Measurements from ENCODE around the gene OR52N4. TPM values are rescaled to one million over a fixed set of nuclear protein-coding genes. Genes with fewer than 3 reads are reported as not detected.

Gene OR52N4
- total RNA-seq, 2 donors from 2014 or later, result 1.4 to 2.4 TPM

GRCh38 chr11:5746614-5747013 lies 7.4 kb upstream of the OR52N4 start:
- Mint-ChIP-seq H3K27ac (no peak overlapping the region), H3K36me3 (ENCODE audit: insufficient read depth in 2 of 2) (peaks cover 1 to 2% of the 10 kb centered on the region in 2 donors), H3K4me1 (ENCODE audit: low read depth) (no peaks in the 10 kb centered on the region), H3K9me3 (peaks cover 2 to 4% of the 10 kb centered on the region in 2 donors), H3K4me3 (no peak overlapping the region), H3K27me3 (ENCODE audit: low read depth) (no peaks in the 10 kb centered on the region)
- DNase-seq (no peak), ATAC-seq (replicated peaks in 1 of 2) (no peak)

- ATAC-seq (replicated peaks in 1 of 2), result no peak
- Mint-ChIP-seq H3K4me1 (ENCODE audit: low read depth) (no peaks in the 10 kb centered on the region), H3K27me3 (ENCODE audit: low read depth) (no peaks in the 10 kb centered on the region), H3K4me3 (no peak overlapping the region), H3K27ac (no peak overlapping the region), H3K36me3 (ENCODE audit: insufficient read depth in 2 of 2) (no peaks in the 10 kb centered on the region), H3K9me3 (peaks cover 0 to 2% of the 10 kb centered on the region in 2 donors)
- DNase-seq, result no peak
Measured at GRCh38 chr11:5749836-5750235, 4.2 kb upstream of the OR52N4 start.

GRCh38 chr11:5767056-5767455 lies 13.0 kb downstream of the OR52N4 start:
- ATAC-seq (replicated peaks in 1 of 2) (no peak), DNase-seq (no peak)
- Mint-ChIP-seq H3K36me3 (ENCODE audit: insufficient read depth in 2 of 2) (no peaks in the 10 kb centered on the region), H3K9me3 (no peaks in the 10 kb centered on the region), H3K27ac (no peak overlapping the region), H3K27me3 (ENCODE audit: low read depth) (no peaks in the 10 kb centered on the region), H3K4me3 (no peak overlapping the region), H3K4me1 (ENCODE audit: low read depth) (no peaks in the 10 kb centered on the region)

- no peak for DNase-seq
- Mint-ChIP-seq H3K36me3 (ENCODE audit: insufficient read depth in 2 of 2) (no peaks in the 10 kb centered on the region), H3K4me1 (ENCODE audit: low read depth) (no peaks in the 10 kb centered on the region), H3K9me3 (no peaks in the 10 kb centered on the region), H3K27ac (no peak within 1 kb of the TSS), H3K4me3 (no peak within 1 kb of the TSS), H3K27me3 (ENCODE audit: low read depth) (peaks cover 9% of the 10 kb centered on the region)
- ATAC-seq (replicated peaks in 1 of 2), result no peak
Measured at GRCh38 chr11:5783255-5783654, 29.2 kb downstream of the OR52N4 start, which contains the start of gene OR52N5. OR52N5 (minus strand) TSS chr11:5783355; CDS start chr11:5778634, 4,721 bp downstream.

- H3K27me3 Mint-ChIP-seq (ENCODE audit: low read depth), result no peaks in the 10 kb centered on the region
- ATAC-seq (replicated peaks in 1 of 2) (no peak), DNase-seq (no peak)
- no peaks in the 10 kb centered on the region for H3K4me1 Mint-ChIP-seq (ENCODE audit: low read depth)
- no peaks in the 10 kb centered on the region for H3K9me3 Mint-ChIP-seq
- H3K36me3 Mint-ChIP-seq (ENCODE audit: insufficient read depth in 2 of 2), result no peaks in the 10 kb centered on the region
- no peak within 1 kb of the TSS for H3K27ac Mint-ChIP-seq
- no peak within 1 kb of the TSS for H3K4me3 Mint-ChIP-seq
Measured at GRCh38 chr11:5791165-5791564, 37.1 kb downstream of the OR52N4 start, which contains the start of gene OR52N1. OR52N1 (minus strand) TSS chr11:5791265; CDS start chr11:5788816, 2,449 bp downstream.

GRCh38 chr11:5796541-5796940 lies 42.5 kb downstream of the OR52N4 start:
- no peaks in the 10 kb centered on the region for H3K9me3 Mint-ChIP-seq
- H3K36me3 Mint-ChIP-seq (ENCODE audit: insufficient read depth in 2 of 2), result no peaks in the 10 kb centered on the region
- ATAC-seq (replicated peaks in 1 of 2) (no peak), DNase-seq (no peak)
- no peak overlapping the region for H3K4me3 Mint-ChIP-seq
- H3K27me3 Mint-ChIP-seq (ENCODE audit: low read depth), result peaks cover 16% of the 10 kb centered on the region
- no peak overlapping the region for H3K27ac Mint-ChIP-seq
- H3K4me1 Mint-ChIP-seq (ENCODE audit: low read depth), result no peaks in the 10 kb centered on the region

- Mint-ChIP-seq H3K27ac (no peak overlapping the region), H3K27me3 (ENCODE audit: low read depth) (peaks cover 29% of the 10 kb centered on the region), H3K9me3 (peaks cover 3 to 5% of the 10 kb centered on the region in 2 donors), H3K4me1 (ENCODE audit: low read depth) (peaks cover 5% of the 10 kb centered on the region), H3K4me3 (no peak overlapping the region), H3K36me3 (ENCODE audit: insufficient read depth in 2 of 2) (peaks cover 2 to 5% of the 10 kb centered on the region in 2 donors)
- no peak for ATAC-seq (replicated peaks in 1 of 2)
- no peak for DNase-seq
Measured at GRCh38 chr11:5803982-5804381, 49.9 kb downstream of the OR52N4 start.

Other genes with a start within 250 kb of the OR52N4 start
- gene UBQLN3, start 244.3 kb upstream of the OR52N4 start, total RNA-seq, result not detected
- under 1 TPM in 1 of 2 donors, not detected in 1; 0.30 TPM for gene UBQLNL, start 237.5 kb upstream of the OR52N4 start, total RNA-seq
- not detected for gene OR52H1, start 205.7 kb upstream of the OR52N4 start, total RNA-seq
- gene OR52B6, start 173.4 kb upstream of the OR52N4 start, total RNA-seq, result not detected
- 1 to 10 TPM in 1 of 2 donors, not detected in 1; 1.6 TPM for gene TRIM6, start 157.6 kb upstream of the OR52N4 start, total RNA-seq
- 10 to 100 TPM in 1 of 2 donors, 1 to 10 TPM in 1; 9.0 to 10.7 TPM for gene TRIM34, start 129.2 kb upstream of the OR52N4 start, total RNA-seq
- 10 to 100 TPM; 12.9 to 19.4 TPM for gene TRIM5, start 69.2 kb upstream of the OR52N4 start, total RNA-seq
- 100 to 1,000 TPM; 159 to 180 TPM for gene TRIM22, start 64.5 kb upstream of the OR52N4 start, total RNA-seq
- gene OR56B1, start 17.8 kb upstream of the OR52N4 start, total RNA-seq, result under 1 TPM; 0.24 to 0.56 TPM
- gene OR52N5, start 29.1 kb downstream of the OR52N4 start, total RNA-seq, result not detected
- gene OR52N1, start 37.0 kb downstream of the OR52N4 start, total RNA-seq, result under 1 TPM in 1 of 2 donors, not detected in 1; 0.23 TPM
- not detected for gene OR52N2, start 54.7 kb downstream of the OR52N4 start, total RNA-seq
- gene OR52E6, start 87.7 kb downstream of the OR52N4 start, total RNA-seq, result not detected
- not detected for gene OR52E8, start 103.4 kb downstream of the OR52N4 start, total RNA-seq
- not detected for gene OR52E4, start 126.4 kb downstream of the OR52N4 start, total RNA-seq
- not detected for gene OR52E5, start 139.0 kb downstream of the OR52N4 start, total RNA-seq
- not detected for gene OR56A3, start 188.0 kb downstream of the OR52N4 start, total RNA-seq
- not detected for gene OR56A5, start 214.3 kb downstream of the OR52N4 start, total RNA-seq
- not detected for gene OR52L1, start 232.7 kb downstream of the OR52N4 start, total RNA-seq

All from activated T-cell treated with anti-CD3 and anti-CD28 coated beads, Interleukin-2, amount 50 U/mL, for 72 hours (primary cell).